Pancreas (tissue), 10 donors: ENCODE results near the gene GJD2. TPM values are rescaled to one million over a fixed set of nuclear protein-coding genes. Genes with fewer than 3 reads are reported as not detected.
A peak's percentile ranks its signal among the peaks of the same experiment; 100 is the strongest.

Experiments used
- ATAC-seq, 4 donors: fragments of 200-7000 bp; cut with Tn5 transposase; one replicate each; pipeline versions ENCODE4 v1.8.0 to v1.9.1; 2020; ENCODE audit warnings: mild to moderate bottlenecking in 4 of 4, moderate library complexity in 4 of 4
- DNase-seq, 6 donors: peaks; one replicate each; pipeline ENCODE4 v3.0.0-alpha.2; 2020
- FAIRE-seq: peaks from 2 replicates; lab custom pipeline; 2012; peaks lifted over from hg19 to GRCh38; lab: Jason Lieb, UNC
- H3K27ac ChIP-seq, 4 donors: fragments of 200-600 bp; sonication (generic); 1 replicate in 3 of 4; 2 replicates in 1 of 4; pipeline versions ENCODE4 v1.5.0 to v1.8.0; 2020
- H3K27me3 ChIP-seq, 4 donors: fragments of 200-600 bp; one replicate each; pipeline ENCODE4 v1.8.0; 2021
- H3K36me3 ChIP-seq, 3 donors: fragments of 200-600 bp; sonication (generic) in 1 of 3; one replicate each; pipeline versions ENCODE4 v1.5.0 to v1.8.0; 2020 to 2021
- H3K4me1 ChIP-seq, 3 donors: fragments of 200-600 bp; one replicate each; pipeline ENCODE4 v1.8.0; 2021
- H3K4me3 ChIP-seq, 4 donors: fragments of 200-600 bp; sonication (generic) in 2 of 4; one replicate each; pipeline versions ENCODE4 v1.5.0 to v1.8.0; 2020 to 2021
- H3K9me3 ChIP-seq, 4 donors: fragments of 200-600 bp; one replicate each; pipeline ENCODE4 v1.8.0; 2021
- CTCF ChIP-seq, 4 donors: fragments of 200-600 bp; sonication (generic) in 3 of 4; IDR thresholded peaks; one replicate each; pipeline versions ENCODE4 v1.5.0 to v1.8.0; 2021; ENCODE audit warnings: antibody characterized with exemption in 4 of 4
- WGBS, 2 donors: extraction: QIAGEN DNeasy Blood & Tissue Kit; methylation state at CpG; one replicate each; pipeline ENCODE4 v1.1.7; 2013; 5-methylcytosine and 5-hydroxymethylcytosine counted together
- intact Hi-C, 3 donors: fragments of 100-400 bp; cut with DNase I; formaldehyde crosslinking; loops; one replicate each; pipeline versions ENCODE4 v1.11.1 to v1.14.2; 2022
- polyA plus RNA-seq, 2 donors: library from polyadenylated mRNA; stranded (reverse); fragments of 200-250 nt; gene quantifications; one replicate each; pipeline ENCODE4 v1.2.3, GENCODE V29; 2013
- total RNA-seq, 6 donors: library from RNA; stranded (reverse); fragmentation: NEBNext Ultra II Directional in 4 of 6; extraction: Animal tissue kit (Norgen Biotek cat#: 25700) in 4 of 6; gene quantifications; one replicate each; pipeline versions ENCODE4 v1.2.1 to v1.2.4, GENCODE V29; 2021 to 2023
- donor health status: healthy with polysubstance abuse.
- donor health status: DM: no; HTN: no; CAD: no; lungs with moderate emphysema.
- donor health status: DM: no; HTN: no; CAD: no.
- donor health status: control.
- donor health status: control.
- donor health status: Bipolar disorder and iron deficiency.
- donor health status: DM: yes; HTN: yes; CAD: no.
- donor health status: DM: no; HTN: no; CAD: no.
- donor health status: DM: no; HTN: no; CAD: no.
- donor health status: DM: yes; HTN: yes; CAD: no.

Gene GJD2
- total and polyA plus RNA-seq, 8 donors, result 0.88 to 25.5 (median 3.0) TPM

GRCh38 chr15:34776606-34777105 is 21.9 kb upstream of the GJD2 start:
- Histone ChIP-seq H3K27me3 (no peaks in the 10 kb centered on the region), H3K36me3 (no peaks in the 10 kb centered on the region), H3K9me3 (no peaks in the 10 kb centered on the region), H3K27ac (no peak overlapping the region), H3K4me1 (no peaks in the 10 kb centered on the region), H3K4me3 (no peak overlapping the region)
- intact Hi-C loops, result no loop called here
- FAIRE-seq (no peak), DNase-seq (no peak), ATAC-seq (no peak)
- TF ChIP-seq CTCF (IDR thresholded peaks at IDR 0.05), result no peak
- 78 to 92% methylated on average over 2 of the region's 2 CpGs for WGBS, 2 donors

- H3K9me3 ChIP-seq, result no peaks in the 10 kb centered on the region
- no peak overlapping the region for H3K4me3 ChIP-seq
- WGBS, 2 donors, result 29 to 33% methylated on average over 2 of the region's 2 CpGs
- DNase-seq (no peak), FAIRE-seq (no peak), ATAC-seq (no peak)
- H3K27me3 ChIP-seq, result no peaks in the 10 kb centered on the region
- intact Hi-C loops, result no loop called here
- H3K36me3 ChIP-seq, result no peaks in the 10 kb centered on the region
- TF ChIP-seq CTCF (IDR thresholded peaks at IDR 0.05), result no peak
- no peaks in the 10 kb centered on the region for H3K4me1 ChIP-seq
- H3K27ac ChIP-seq, result no peak overlapping the region
Measured at GRCh38 chr15:34773917-34774316, 19.1 kb upstream of the GJD2 start.

GRCh38 chr15:34773013-34773412 is 18.2 kb upstream of the GJD2 start:
- no peak overlapping the region for H3K27ac ChIP-seq
- TF ChIP-seq CTCF (IDR thresholded peaks at IDR 0.05), result no peak
- H3K36me3 ChIP-seq, result no peaks in the 10 kb centered on the region
- FAIRE-seq, result no peak
- no peaks in the 10 kb centered on the region for H3K9me3 ChIP-seq
- H3K27me3 ChIP-seq, result no peaks in the 10 kb centered on the region
- no peak for ATAC-seq
- DNase-seq, result no peak
- H3K4me3 ChIP-seq, result no peak overlapping the region
- no peaks in the 10 kb centered on the region for H3K4me1 ChIP-seq
- intact Hi-C loops, result no loop called here

GRCh38 chr15:34772312-34772711 is 17.5 kb upstream of the GJD2 start:
- no peak overlapping the region for H3K27ac ChIP-seq
- no peaks in the 10 kb centered on the region for H3K27me3 ChIP-seq
- no peaks in the 10 kb centered on the region for H3K4me1 ChIP-seq
- ATAC-seq (no peak), FAIRE-seq (no peak), DNase-seq (no peak)
- intact Hi-C loops, result no loop called here
- H3K4me3 ChIP-seq, result no peak overlapping the region
- WGBS, 2 donors, result 58 to 73% methylated on average over 2 of the region's 2 CpGs
- H3K9me3 ChIP-seq, result no peaks in the 10 kb centered on the region
- H3K36me3 ChIP-seq, result no peaks in the 10 kb centered on the region
- no peak for TF ChIP-seq CTCF (IDR thresholded peaks at IDR 0.05)

GRCh38 chr15:34769711-34770110 is 14.9 kb upstream of the GJD2 start:
- H3K27me3 ChIP-seq, result no peaks in the 10 kb centered on the region
- no peak for FAIRE-seq
- ATAC-seq, result peak in 1 of 4 donors; percentile 32
- intact Hi-C loops, result no loop called here
- no peak for DNase-seq
- TF ChIP-seq CTCF (IDR thresholded peaks at IDR 0.05), result no peak
- H3K9me3 ChIP-seq, result no peaks in the 10 kb centered on the region
- H3K4me3 ChIP-seq, result no peak overlapping the region
- no peaks in the 10 kb centered on the region for H3K4me1 ChIP-seq
- H3K36me3 ChIP-seq, result no peaks in the 10 kb centered on the region
- 79 to 81% methylated on average over 2 of the region's 2 CpGs for WGBS, 2 donors
- H3K27ac ChIP-seq, result no peak overlapping the region
